GM18951 (cell line): ENCODE data around the gene ZNF160.
"Not testable (repeated sequence)": the region's sequence is repeated elsewhere in the genome, so short reads cannot be mapped to it uniquely, and the experiment has no call there.

ENCODE experiments used
- POLR2A ChIP-seq: IDR thresholded peaks from 4 replicates; pipeline ENCODE4 v1.6.1; 2011; ENCODE audit warnings: mild to moderate bottlenecking; ENCODE audit not compliant: insufficient read length, insufficient read depth; ENCODE audit errors: extremely low read depth
- in situ Hi-C: fragments of 300-500 bp; cut with MboI; formaldehyde crosslinking; loops from one replicate; pipeline ENCODE4 v1.12.0; 2022; ENCODE audit warnings: low sequenced_read_pairs, mixed read lengths, inconsistent platforms; ENCODE audit not compliant: unreplicated experiment

ZNF160 gene

GRCh38 chr19:53103234-53104203, at the start of gene ZNF160:
TSS of gene ZNF160 (minus strand) at chr19:53103422. CDS start at chr19:53086276, 17,146 bp downstream.
- in situ Hi-C loops: no loop called here

DNA sequence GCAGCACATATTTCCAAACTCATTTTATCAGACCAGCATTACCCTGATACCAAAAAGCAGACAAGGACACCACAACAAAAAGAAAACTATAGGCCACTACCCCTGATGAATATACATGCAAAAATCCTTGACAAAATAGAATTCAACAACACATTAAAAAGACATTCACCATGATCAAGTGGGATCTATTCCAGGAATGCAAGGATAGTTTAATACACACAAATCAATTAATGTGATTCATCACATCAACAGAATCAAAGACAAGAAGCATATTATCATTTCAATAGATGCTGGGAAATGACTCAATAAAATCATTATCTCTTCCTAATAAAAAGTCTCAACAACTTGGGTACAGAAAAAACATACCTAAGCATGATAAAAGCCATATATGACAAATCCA, 44.4 kb upstream of the ZNF160 start:
- in situ Hi-C loops: no loop called here
- TF ChIP-seq POLR2A: no peak

More at GRCh38 chr19:53103234-53104203, at the start of gene ZNF160:
- TF ChIP-seq POLR2A: peak; percentile 92

DNA sequence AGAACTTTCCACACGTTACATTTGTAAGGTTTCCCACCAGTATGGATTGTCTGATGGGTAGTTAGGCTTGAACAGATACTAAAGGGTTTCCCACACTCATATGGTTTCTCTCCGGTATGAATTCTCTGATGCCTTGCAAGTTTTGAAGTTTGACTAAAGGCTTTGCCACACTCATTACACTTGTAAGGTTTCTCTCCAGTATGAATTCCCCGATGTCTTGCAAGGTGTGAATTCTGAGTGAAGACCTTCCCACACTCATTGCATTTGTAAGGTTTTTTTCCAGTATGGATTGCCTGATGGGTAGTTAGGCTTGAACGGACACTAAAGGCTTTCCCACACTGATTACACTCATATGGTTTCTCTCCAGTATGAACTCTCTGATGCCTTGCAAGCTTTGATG, 37.1 kb upstream of the ZNF160 start:
- in situ Hi-C loops: no loop called here
- no peak for TF ChIP-seq POLR2A

- in situ Hi-C loops: no loop called here
Measured at GRCh38 chr19:53136432-53136831, 33.2 kb upstream of the ZNF160 start.

GRCh38 chr19:53132141-53132991, 29.1 kb upstream of the ZNF160 start, which contains the start of gene ZNF415:
TSS of gene ZNF415 (minus strand) at chr19:53132910. CDS start at chr19:53122676, 10,234 bp downstream.
- TF ChIP-seq POLR2A: no peak
- in situ Hi-C loops: no loop called here

More at GRCh38 chr19:53136432-53136831, 33.2 kb upstream of the ZNF160 start:
- TF ChIP-seq POLR2A: no peak

DNA sequence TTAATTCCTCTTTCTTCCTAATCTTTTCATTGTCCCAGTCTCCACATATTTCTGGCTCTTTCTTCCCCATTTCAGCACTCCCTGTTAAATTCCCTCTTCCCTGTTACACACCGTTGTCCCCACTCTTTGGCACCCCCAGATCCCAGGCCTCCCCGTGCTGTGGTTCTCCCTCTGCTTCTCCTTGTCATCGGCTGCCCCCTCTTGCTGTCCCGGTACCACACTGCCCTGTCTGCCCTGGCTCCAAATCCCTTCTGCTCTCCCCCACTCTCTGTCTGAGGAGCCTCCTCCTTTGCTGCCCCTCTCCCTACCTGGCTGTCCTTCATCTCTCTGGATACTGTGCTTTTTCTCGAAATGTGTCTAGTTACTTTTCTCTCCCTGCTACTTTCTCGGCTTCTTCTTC, 28.5 kb upstream of the ZNF160 start:
- in situ Hi-C loops: no loop called here
- TF ChIP-seq POLR2A: no peak

DNA sequence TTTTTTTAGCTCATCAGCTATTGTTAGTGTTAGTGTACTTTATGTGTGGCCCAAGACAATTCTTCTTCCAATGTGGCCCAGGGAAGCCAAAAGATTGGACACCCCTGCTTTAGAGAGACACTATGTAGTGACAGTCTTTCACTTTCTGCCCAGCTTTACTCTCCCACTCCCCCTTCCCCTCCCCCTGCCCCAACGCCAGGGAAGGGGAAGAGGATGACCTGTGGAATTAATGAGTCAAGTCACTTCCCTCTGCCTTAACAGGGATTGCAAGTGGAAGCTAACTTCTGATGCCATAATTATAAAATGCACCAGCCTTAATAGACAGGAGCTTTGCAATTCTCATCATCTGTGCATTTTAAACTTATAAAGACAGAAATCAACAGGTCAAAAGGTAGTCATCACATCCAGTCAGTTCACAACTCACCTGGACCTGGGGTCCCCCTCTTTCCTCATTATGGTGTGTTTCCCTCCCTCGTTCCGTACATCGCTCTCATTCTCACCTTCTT, 27.9 kb upstream of the ZNF160 start:
- in situ Hi-C loops: no loop called here
- no peak for TF ChIP-seq POLR2A

- TF ChIP-seq POLR2A: no peak
- in situ Hi-C loops: no loop called here
Measured at GRCh38 chr19:53130506-53130905, 27.3 kb upstream of the ZNF160 start.

DNA sequence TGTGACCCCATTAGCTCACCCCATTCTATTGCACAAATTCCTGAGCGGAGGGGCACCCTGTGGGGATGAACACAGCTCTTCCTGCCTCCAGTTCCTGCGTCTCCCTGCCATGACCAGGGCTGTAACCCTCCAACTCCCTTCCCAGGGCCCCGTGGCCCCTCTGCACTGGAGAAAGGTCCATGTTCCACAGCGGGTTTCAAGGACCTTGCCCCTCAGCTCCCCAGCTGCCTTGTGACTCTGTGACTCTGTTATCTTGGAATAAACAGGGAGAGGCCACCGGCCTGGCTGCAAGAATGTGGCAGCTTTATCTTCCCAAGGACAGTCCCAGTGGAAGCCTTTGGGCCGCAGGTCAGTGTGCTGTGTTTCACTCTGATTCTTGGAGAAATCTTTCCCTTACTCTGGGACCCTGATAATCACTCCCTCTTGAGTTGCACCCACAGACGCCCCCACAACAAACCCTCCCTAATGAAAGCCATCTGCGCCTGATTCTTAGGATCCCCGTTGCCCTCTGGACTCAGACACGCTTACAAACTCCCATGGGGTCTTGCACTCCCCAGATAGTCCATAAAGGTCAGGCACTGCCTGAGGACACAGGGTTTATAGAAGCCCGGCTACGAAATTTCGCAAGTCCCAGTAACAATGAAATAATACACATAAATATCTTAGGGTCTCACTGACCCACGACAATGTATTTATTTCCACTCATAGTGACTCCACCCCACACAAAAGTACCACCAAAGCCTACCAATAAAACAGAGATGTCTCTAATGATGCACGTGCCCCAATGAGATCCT, 23.7 kb upstream of the ZNF160 start:
- in situ Hi-C loops: not testable (repeated sequence)

GRCh38 chr19:53123400-53123799, 20.2 kb upstream of the ZNF160 start:
- in situ Hi-C loops: no loop called here

DNA sequence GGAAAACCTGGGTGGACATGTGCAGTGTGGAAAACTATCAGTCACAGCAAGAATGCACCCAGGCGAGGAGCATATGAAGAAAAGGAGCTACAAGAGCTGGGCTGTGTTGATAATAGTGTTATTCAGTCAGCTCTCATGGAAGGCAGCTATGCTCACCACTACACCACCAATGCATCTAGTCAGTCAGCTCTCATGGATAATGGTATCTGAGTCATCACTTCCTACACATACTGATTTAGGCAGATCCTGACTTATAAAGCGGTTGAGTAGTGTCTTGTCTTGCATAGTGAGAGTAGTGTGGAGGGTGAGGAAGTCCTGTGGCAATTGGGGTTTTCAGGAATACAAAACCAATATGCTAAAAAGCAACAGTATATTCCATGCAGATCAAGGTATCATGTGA, 9.1 kb upstream of the ZNF160 start:
- in situ Hi-C loops: no loop called here
- TF ChIP-seq POLR2A: no peak

More at GRCh38 chr19:53123400-53123799, 20.2 kb upstream of the ZNF160 start:
- no peak for TF ChIP-seq POLR2A

- TF ChIP-seq POLR2A: no peak
- in situ Hi-C loops: no loop called here
Measured at GRCh38 chr19:53109527-53109926, 6.3 kb upstream of the ZNF160 start.
